ENCODE data around the gene DNMT3A.

GRCh38 chr2:25241452-25241851, 100.3 kb downstream of the DNMT3A start:
- TF ChIP-seq CTCF (IDR thresholded peaks at IDR 0.05) (no peak), POLR2AphosphoS5 (IDR thresholded peaks at IDR 0.05) (no peak), EP300 (IDR thresholded peaks at IDR 0.05) (no peak), POLR2A (IDR thresholded peaks at IDR 0.05; ENCODE audit: low read depth) (no peak)
